Liver (tissue), 3 donors: ENCODE results near the gene MED28.

Experiments
- CTCF ChIP-seq: fragments of 150-350 bp; IDR thresholded peaks from 2 replicates; pipeline ENCODE4 v1.5.1; 2017; ENCODE audit warnings: improper control_type of control experiment, low read depth, low read length; ENCODE audit not compliant: missing input control
- EGR1 ChIP-seq, 2 donors: IDR thresholded peaks; 2 replicates each; pipeline ENCODE4 v1.6.1; 2016 to 2018; ENCODE audit warnings: antibody characterized with exemption in 2 of 2, low read depth in 2 of 2
- GABPA ChIP-seq, 2 donors: IDR thresholded peaks in 1 of 2; conservative IDR thresholded peaks in 1 of 2; 2 replicates each; pipeline ENCODE4 v1.6.1; 2016; ENCODE audit warnings: antibody characterized with exemption in 2 of 2, mild to moderate bottlenecking in 1 of 2, moderate library complexity in 1 of 2
- MAX ChIP-seq: IDR thresholded peaks from 2 replicates; pipeline ENCODE4 v1.6.1; 2016; ENCODE audit warnings: antibody characterized with exemption
- NR2F2 ChIP-seq: IDR thresholded peaks from 2 replicates; pipeline ENCODE4 v1.6.1; 2016; ENCODE audit warnings: antibody characterized with exemption
- RAD21 ChIP-seq, 2 donors: IDR thresholded peaks; 2 replicates each; pipeline ENCODE4 v1.6.1; 2016; ENCODE audit warnings: antibody characterized with exemption in 2 of 2, mild to moderate bottlenecking in 2 of 2
- REST ChIP-seq: IDR thresholded peaks from 2 replicates; pipeline ENCODE4 v1.6.1; 2016; ENCODE audit warnings: antibody characterized with exemption, mild to moderate bottlenecking
- TAF1 ChIP-seq: conservative IDR thresholded peaks from 2 replicates; pipeline ENCODE4 v1.6.1; 2016; ENCODE audit warnings: antibody characterized with exemption, mild to moderate bottlenecking
- donor health status: healthy.
- donor health status: healthy.

GRCh38 chr4:17639136-17639535, 24.7 kb downstream of the MED28 start:
- TF ChIP-seq GABPA (IDR thresholded peaks at IDR 0.05 in 1 of 2, conservative IDR thresholded peaks at IDR 0.05 in 1 of 2), result no peak
- TF ChIP-seq CTCF, result no peak
- no peak for TF ChIP-seq REST
- TF ChIP-seq TAF1, result no peak
- TF ChIP-seq RAD21 (IDR thresholded peaks at IDR 0.05), result no peak
- no peak for TF ChIP-seq NR2F2
- no peak for TF ChIP-seq MAX
- no peak for TF ChIP-seq EGR1 (IDR thresholded peaks at IDR 0.05; ENCODE audit: low read depth in 2 of 2)
